Colonic mucosa (tissue), 4 donors: ENCODE data around the gene OR1F1. TPM values are rescaled to one million over a fixed set of nuclear protein-coding genes. Genes with fewer than 3 reads are reported as not detected.

Experiments
- DNase-seq: peaks from one replicate; pipeline ENCODE4 v3.0.0-alpha.2; 2020
- H3K27ac ChIP-seq: fragments of 200-600 bp; one replicate; pipeline ENCODE4 v1.8.0; 2021
- H3K27me3 ChIP-seq: fragments of 200-600 bp; one replicate; pipeline ENCODE4 v1.8.0; 2021
- H3K36me3 ChIP-seq: fragments of 200-600 bp; one replicate; pipeline ENCODE4 v1.8.0; 2021
- H3K4me1 ChIP-seq: fragments of 200-600 bp; one replicate; pipeline ENCODE4 v1.8.0; 2021; ENCODE audit warnings: mild to moderate bottlenecking
- H3K4me3 ChIP-seq: fragments of 200-600 bp; one replicate; pipeline ENCODE4 v1.8.0; 2021
- H3K9ac ChIP-seq, 2 donors: one replicate each; pipeline ENCODE4 v1.7.0; 2013; ENCODE audit warnings: control low read depth in 2 of 2, low read depth in 2 of 2, low read length in 2 of 2
- H3K9me3 ChIP-seq: fragments of 200-600 bp; one replicate; pipeline ENCODE4 v1.8.0; 2021
- intact Hi-C: fragments of 100-400 bp; cut with DNase I; formaldehyde crosslinking; loops from one replicate; pipeline ENCODE4 v1.14.1; 2022
- total RNA-seq, 2 donors: library from RNA; stranded (reverse); fragmentation: NEBNext Ultra II Directional in 1 of 2; extraction: Animal tissue kit (Norgen Biotek cat#: 25700) in 1 of 2; gene quantifications; one replicate each; pipeline ENCODE4 v1.2.1, GENCODE V29; 2021
- TF ChIP-seq, protein P1 (sequence below): fragments of 200-600 bp; IDR thresholded peaks from one replicate; pipeline ENCODE4 v1.8.0; 2022; ENCODE audit warnings: antibody characterized with exemption, mild to moderate bottlenecking
- donor health status: healthy.
- donor health status: DM: no; HTN: no; CAD: no.
- donor health status: DM: no; HTN: no; CAD: no.

The OR1F1 gene
- total RNA-seq, 2 donors from 2014 or later: not detected

GRCh38 chr16:3243882-3244281 lies 55.9 kb downstream of the OR1F1 start:
- Histone ChIP-seq H3K36me3 (no peaks in the 10 kb centered on the region), H3K27me3 (no peaks in the 10 kb centered on the region), H3K9ac (no peak overlapping the region), H3K4me1 (no peaks in the 10 kb centered on the region), H3K27ac (no peak overlapping the region), H3K9me3 (no peaks in the 10 kb centered on the region), H3K4me3 (no peak overlapping the region)
- no peak for DNase-seq
- TF ChIP-seq, protein P1, sequence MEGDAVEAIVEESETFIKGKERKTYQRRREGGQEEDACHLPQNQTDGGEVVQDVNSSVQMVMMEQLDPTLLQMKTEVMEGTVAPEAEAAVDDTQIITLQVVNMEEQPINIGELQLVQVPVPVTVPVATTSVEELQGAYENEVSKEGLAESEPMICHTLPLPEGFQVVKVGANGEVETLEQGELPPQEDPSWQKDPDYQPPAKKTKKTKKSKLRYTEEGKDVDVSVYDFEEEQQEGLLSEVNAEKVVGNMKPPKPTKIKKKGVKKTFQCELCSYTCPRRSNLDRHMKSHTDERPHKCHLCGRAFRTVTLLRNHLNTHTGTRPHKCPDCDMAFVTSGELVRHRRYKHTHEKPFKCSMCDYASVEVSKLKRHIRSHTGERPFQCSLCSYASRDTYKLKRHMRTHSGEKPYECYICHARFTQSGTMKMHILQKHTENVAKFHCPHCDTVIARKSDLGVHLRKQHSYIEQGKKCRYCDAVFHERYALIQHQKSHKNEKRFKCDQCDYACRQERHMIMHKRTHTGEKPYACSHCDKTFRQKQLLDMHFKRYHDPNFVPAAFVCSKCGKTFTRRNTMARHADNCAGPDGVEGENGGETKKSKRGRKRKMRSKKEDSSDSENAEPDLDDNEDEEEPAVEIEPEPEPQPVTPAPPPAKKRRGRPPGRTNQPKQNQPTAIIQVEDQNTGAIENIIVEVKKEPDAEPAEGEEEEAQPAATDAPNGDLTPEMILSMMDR: no peak
- intact Hi-C loops: no loop called here

DNA sequence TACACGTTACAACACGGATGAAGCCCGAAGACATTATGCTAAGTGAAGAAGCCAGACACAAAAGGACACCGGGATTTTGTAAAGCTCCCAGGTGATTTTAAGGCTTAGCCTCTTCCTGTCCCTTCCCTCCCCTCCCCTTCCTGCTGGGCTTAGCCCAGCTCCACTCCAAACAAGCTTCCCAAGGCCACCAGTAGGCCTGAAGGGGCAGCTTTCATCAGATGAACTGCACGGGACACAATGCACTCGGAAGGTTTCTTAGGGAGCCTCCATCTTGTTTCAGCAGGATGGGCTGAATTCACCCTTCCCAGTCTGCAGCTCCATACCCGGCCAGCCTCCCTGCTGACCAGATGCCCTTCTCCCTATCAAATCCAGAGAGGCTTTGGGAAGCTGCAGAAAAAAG lies 58.0 kb downstream of the OR1F1 start:
- intact Hi-C loops: no loop called here
- Histone ChIP-seq H3K27me3 (no peaks in the 10 kb centered on the region), H3K4me1 (no peaks in the 10 kb centered on the region), H3K9ac (no peak overlapping the region), H3K36me3 (no peaks in the 10 kb centered on the region), H3K4me3 (no peak overlapping the region), H3K27ac (no peak overlapping the region), H3K9me3 (no peaks in the 10 kb centered on the region)
- DNase-seq: no peak
- TF ChIP-seq, protein P1: no peak

GRCh38 chr16:3246876-3247275 lies 58.9 kb downstream of the OR1F1 start:
- intact Hi-C loops: no loop called here
- Histone ChIP-seq H3K4me3 (no peak overlapping the region), H3K4me1 (no peaks in the 10 kb centered on the region), H3K9ac (no peak overlapping the region), H3K36me3 (no peaks in the 10 kb centered on the region), H3K27me3 (no peaks in the 10 kb centered on the region), H3K27ac (no peak overlapping the region), H3K9me3 (no peaks in the 10 kb centered on the region)
- DNase-seq: no peak
- TF ChIP-seq, protein P1: no peak

GRCh38 chr16:3248596-3248995 lies 60.6 kb downstream of the OR1F1 start:
- DNase-seq: no peak
- Histone ChIP-seq H3K27me3 (no peaks in the 10 kb centered on the region), H3K4me3 (no peak overlapping the region), H3K27ac (no peak overlapping the region), H3K4me1 (no peaks in the 10 kb centered on the region), H3K9me3 (no peaks in the 10 kb centered on the region), H3K36me3 (no peaks in the 10 kb centered on the region), H3K9ac (no peak overlapping the region)
- TF ChIP-seq, protein P1: no peak
- intact Hi-C loops: no loop called here

GRCh38 chr16:3249020-3249419 lies 61.0 kb downstream of the OR1F1 start:
- intact Hi-C loops: no loop called here
- H3K27me3 ChIP-seq: no peaks in the 10 kb centered on the region
- no peaks in the 10 kb centered on the region for H3K9me3 ChIP-seq
- no peak overlapping the region for H3K9ac ChIP-seq
- no peak overlapping the region for H3K27ac ChIP-seq
- no peaks in the 10 kb centered on the region for H3K36me3 ChIP-seq
- TF ChIP-seq, protein P1: no peak
- H3K4me1 ChIP-seq: no peaks in the 10 kb centered on the region
- no peak overlapping the region for H3K4me3 ChIP-seq
- no peak for DNase-seq

- Histone ChIP-seq H3K9ac (no peak overlapping the region), H3K27ac (no peak overlapping the region), H3K27me3 (no peaks in the 10 kb centered on the region), H3K9me3 (no peaks in the 10 kb centered on the region), H3K4me1 (no peaks in the 10 kb centered on the region), H3K36me3 (no peaks in the 10 kb centered on the region), H3K4me3 (no peak overlapping the region)
- no peak for DNase-seq
- TF ChIP-seq, protein P1: no peak
- intact Hi-C loops: no loop called here
Measured at GRCh38 chr16:3249451-3249850, 61.4 kb downstream of the OR1F1 start.
